DOHH2 (cell line): ENCODE results near the gene CCDC85C.

Experiments
- EZH2phosphoT487 ChIP-seq: fragments of 200-600 bp; sonication (generic); IDR thresholded peaks from 2 replicates; pipeline ENCODE4 v1.6.1; 2017; ENCODE audit warnings: borderline replicate concordance, mild to moderate bottlenecking, antibody characterized with exemption, low read length, moderate library complexity, mixed read lengths
- TF ChIP-seq, protein P1 (sequence below): fragments of 200-600 bp; sonication (generic); IDR thresholded peaks from one replicate; pipeline ENCODE4 v1.5.1; 2014; ENCODE audit warnings: antibody characterized with exemption, mild to moderate bottlenecking, low read depth, low read length; ENCODE audit not compliant: poor library complexity, severe bottlenecking

DNA sequence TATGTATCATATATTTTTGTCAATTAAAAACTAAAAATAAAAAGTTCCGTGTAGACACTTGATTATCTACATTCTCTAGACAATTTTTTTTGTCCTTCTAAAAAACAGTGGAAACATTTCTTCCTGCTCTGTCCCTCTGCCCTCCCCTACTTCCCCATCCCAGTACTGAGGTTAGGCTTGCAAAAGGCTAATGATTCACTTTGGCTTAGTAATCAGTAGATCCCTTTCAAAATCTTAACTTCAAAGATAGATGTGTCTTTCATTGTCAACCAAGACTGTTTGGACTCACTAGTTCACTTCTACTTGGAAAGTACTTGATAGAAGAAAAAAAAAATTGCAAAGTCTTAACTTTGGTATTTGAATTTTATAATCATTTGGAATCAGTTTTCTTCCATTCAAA, 127.1 kb downstream of the CCDC85C start:
- TF ChIP-seq, protein P1, sequence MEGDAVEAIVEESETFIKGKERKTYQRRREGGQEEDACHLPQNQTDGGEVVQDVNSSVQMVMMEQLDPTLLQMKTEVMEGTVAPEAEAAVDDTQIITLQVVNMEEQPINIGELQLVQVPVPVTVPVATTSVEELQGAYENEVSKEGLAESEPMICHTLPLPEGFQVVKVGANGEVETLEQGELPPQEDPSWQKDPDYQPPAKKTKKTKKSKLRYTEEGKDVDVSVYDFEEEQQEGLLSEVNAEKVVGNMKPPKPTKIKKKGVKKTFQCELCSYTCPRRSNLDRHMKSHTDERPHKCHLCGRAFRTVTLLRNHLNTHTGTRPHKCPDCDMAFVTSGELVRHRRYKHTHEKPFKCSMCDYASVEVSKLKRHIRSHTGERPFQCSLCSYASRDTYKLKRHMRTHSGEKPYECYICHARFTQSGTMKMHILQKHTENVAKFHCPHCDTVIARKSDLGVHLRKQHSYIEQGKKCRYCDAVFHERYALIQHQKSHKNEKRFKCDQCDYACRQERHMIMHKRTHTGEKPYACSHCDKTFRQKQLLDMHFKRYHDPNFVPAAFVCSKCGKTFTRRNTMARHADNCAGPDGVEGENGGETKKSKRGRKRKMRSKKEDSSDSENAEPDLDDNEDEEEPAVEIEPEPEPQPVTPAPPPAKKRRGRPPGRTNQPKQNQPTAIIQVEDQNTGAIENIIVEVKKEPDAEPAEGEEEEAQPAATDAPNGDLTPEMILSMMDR = no peak
- TF ChIP-seq EZH2phosphoT487 = no peak
